ENCODE results near the gene HTR2A.

HTR2A gene

GRCh38 chr13:46860722-46861121 lies 36.1 kb downstream of the HTR2A start:
- no peaks in the 10 kb centered on the region for H3K79me2 ChIP-seq (ENCODE audit: insufficient read depth, low read length)
- no peak overlapping the region for H2AFZ ChIP-seq (ENCODE audit: low read depth, low read length, severe bottlenecking)
- no peaks in the 10 kb centered on the region for H3K36me3 ChIP-seq (ENCODE audit: low read length)
- H3K27me3 ChIP-seq (ENCODE audit: low read length): no peaks in the 10 kb centered on the region
- H3K4me3 ChIP-seq (ENCODE audit: insufficient read depth, low read length, poor library complexity, severe bottlenecking): no peak overlapping the region
- no peak overlapping the region for H3K4me2 ChIP-seq (ENCODE audit: low read depth, low read length, poor library complexity, severe bottlenecking)
- H3K9ac ChIP-seq (ENCODE audit: low read length): no peak overlapping the region
- TF ChIP-seq EZH2phosphoT487 (conservative IDR thresholded peaks at IDR 0.05; ENCODE audit: low read length) (no peak), CTCF (IDR thresholded peaks at IDR 0.05; ENCODE audit: insufficient read depth, low read length, poor library complexity, severe bottlenecking) (no peak)
- no peak overlapping the region for H3K27ac ChIP-seq (ENCODE audit: low read depth, low read length)
- no peaks in the 10 kb centered on the region for H3K9me3 ChIP-seq (ENCODE audit: insufficient read depth, low read length)
- H3F3A ChIP-seq (ENCODE audit: insufficient read depth): no peaks in the 10 kb centered on the region
- no peaks in the 10 kb centered on the region for H3K9me2 ChIP-seq (replicated peaks; ENCODE audit: insufficient read depth, low read length)
- H4K20me1 ChIP-seq (ENCODE audit: low read depth, low read length): no peaks in the 10 kb centered on the region

GRCh38 chr13:46858776-46859175 lies 38.1 kb downstream of the HTR2A start:
- Histone ChIP-seq H3F3A (ENCODE audit: insufficient read depth) (no peaks in the 10 kb centered on the region), H3K27me3 (ENCODE audit: low read length) (no peaks in the 10 kb centered on the region), H3K9me2 (replicated peaks; ENCODE audit: insufficient read depth, low read length) (no peaks in the 10 kb centered on the region), H3K36me3 (ENCODE audit: low read length) (no peaks in the 10 kb centered on the region), H3K4me2 (ENCODE audit: low read depth, low read length, poor library complexity, severe bottlenecking) (no peak overlapping the region), H3K79me2 (ENCODE audit: insufficient read depth, low read length) (no peaks in the 10 kb centered on the region), H3K9me3 (ENCODE audit: insufficient read depth, low read length) (no peaks in the 10 kb centered on the region), H4K20me1 (ENCODE audit: low read depth, low read length) (no peaks in the 10 kb centered on the region), H3K4me3 (ENCODE audit: insufficient read depth, low read length, poor library complexity, severe bottlenecking) (no peak overlapping the region), H3K9ac (ENCODE audit: low read length) (no peak overlapping the region), H3K27ac (ENCODE audit: low read depth, low read length) (no peak overlapping the region), H2AFZ (ENCODE audit: low read depth, low read length, severe bottlenecking) (no peak overlapping the region)
- TF ChIP-seq CTCF (IDR thresholded peaks at IDR 0.05; ENCODE audit: insufficient read depth, low read length, poor library complexity, severe bottlenecking): no peak
- TF ChIP-seq EZH2phosphoT487 (conservative IDR thresholded peaks at IDR 0.05; ENCODE audit: low read length): no peak

- Histone ChIP-seq H3K4me3 (ENCODE audit: insufficient read depth, low read length, poor library complexity, severe bottlenecking) (no peak overlapping the region), H3K27me3 (ENCODE audit: low read length) (no peaks in the 10 kb centered on the region), H3K9ac (ENCODE audit: low read length) (no peak overlapping the region), H3K9me2 (replicated peaks; ENCODE audit: insufficient read depth, low read length) (no peaks in the 10 kb centered on the region), H3K27ac (ENCODE audit: low read depth, low read length) (no peak overlapping the region), H2AFZ (ENCODE audit: low read depth, low read length, severe bottlenecking) (no peak overlapping the region), H3K79me2 (ENCODE audit: insufficient read depth, low read length) (no peaks in the 10 kb centered on the region), H3K4me2 (ENCODE audit: low read depth, low read length, poor library complexity, severe bottlenecking) (no peak overlapping the region), H3F3A (ENCODE audit: insufficient read depth) (no peaks in the 10 kb centered on the region), H3K36me3 (ENCODE audit: low read length) (no peaks in the 10 kb centered on the region), H3K9me3 (ENCODE audit: insufficient read depth, low read length) (no peaks in the 10 kb centered on the region), H4K20me1 (ENCODE audit: low read depth, low read length) (no peaks in the 10 kb centered on the region)
- TF ChIP-seq EZH2phosphoT487 (conservative IDR thresholded peaks at IDR 0.05; ENCODE audit: low read length) (no peak), CTCF (IDR thresholded peaks at IDR 0.05; ENCODE audit: insufficient read depth, low read length, poor library complexity, severe bottlenecking) (no peak)
Measured at GRCh38 chr13:46858163-46858562, 38.7 kb downstream of the HTR2A start.

Measured in SU-DHL-6 (cell line).